ENCODE results near the gene PDCD7. TPM values are rescaled to one million over a fixed set of nuclear protein-coding genes. Genes with fewer than 3 reads are reported as not detected.

PDCD7 gene
- total and polyA plus RNA-seq, 2 of the 4 experiments (the other 2 are of a cell fraction), result 4.7 to 12.3 TPM

- peaks cover 7% of the 10 kb centered on the region for H3K36me3 ChIP-seq (ENCODE audit: control insufficient read depth, insufficient read depth, low read length)
- TF ChIP-seq POLR2A (IDR thresholded peaks at IDR 0.05; ENCODE audit: low read depth, low read length) (no peak), ELK1 (IDR thresholded peaks at IDR 0.05; ENCODE audit: borderline replicate concordance, low read depth, low read length) (no peak)
- H4K5ac ChIP-seq (ENCODE audit: low read depth, low read length), result no peak overlapping the region
- H3K4me3 ChIP-seq (ENCODE audit: insufficient read depth, low read depth, low read length), result no peak overlapping the region
- DNase-seq, result no peak
- no peaks in the 10 kb centered on the region for H3K9me1 ChIP-seq (ENCODE audit: insufficient read depth, low read length)
- no peak overlapping the region for H4K91ac ChIP-seq (ENCODE audit: insufficient read depth, low read depth, low read length)
- H3K27me3 ChIP-seq (ENCODE audit: control insufficient read depth, insufficient read depth, low read length), result no peaks in the 10 kb centered on the region
- no peak overlapping the region for H2AFZ ChIP-seq (replicated peaks; ENCODE audit: low read length, poor library complexity)
- intact Hi-C loops (cut with micrococcal nuclease), result no loop called here
- no peaks in the 10 kb centered on the region for H3K9me3 ChIP-seq (ENCODE audit: control insufficient read depth, insufficient read depth, low read length)
- H2AK5ac ChIP-seq (ENCODE audit: low read depth, low read length), result no peak overlapping the region
- H2BK120ac ChIP-seq (ENCODE audit: low read depth, low read length), result no peak overlapping the region
- no peak overlapping the region for H3K4ac ChIP-seq (ENCODE audit: low read depth, low read length)
- H3K4me1 ChIP-seq (ENCODE audit: control insufficient read depth, insufficient read depth, low read length), result peaks cover 22% of the 10 kb centered on the region
- no peaks in the 10 kb centered on the region for H3K79me1 ChIP-seq (ENCODE audit: low read depth in 1 of 2, low read length in 2 of 2)
- no peak for ATAC-seq (ENCODE audit: low read depth)
- no peak overlapping the region for H4K8ac ChIP-seq (ENCODE audit: low read depth in 2 of 2, low read length in 2 of 2)
- WGBS, 2 experiments (ENCODE audit: extremely low coverage in 2 of 2, insufficient read length in 1 of 2), result 97% methylated on average over 11 of the region's 17 CpGs; no CpG with 5 or more reads in 1 of the 2 experiments
- CTCF ChIA-PET, result interaction anchor here (0.7 to 1.2 kb wide), 2 partner anchors 8 to 73 kb away, joined by 3 to 4 read pairs; no protein-coding TSS in a partner anchor
- POLR2A ChIA-PET (ENCODE audit: unreplicated experiment), result no interaction called here
- no peak overlapping the region for H3K14ac ChIP-seq (replicated peaks; ENCODE audit: low read depth, low read length)
- in situ Hi-C loops (cut with MboI; ENCODE audit: low sequenced_read_pairs), result no loop called here
- H3K27ac ChIP-seq (ENCODE audit: insufficient read depth, low read length), result no peak overlapping the region
- no TSS peak for BruUV-seq (replicated peaks)
- H4K20me1 ChIP-seq (ENCODE audit: insufficient read depth, low read length), result no peaks in the 10 kb centered on the region; the same call in 1 of the 2 replicates
- no peak overlapping the region for H3K4me2 ChIP-seq (ENCODE audit: low read depth, low read length)
- no peak overlapping the region for H3K9ac ChIP-seq (ENCODE audit: low read depth, low read length)
- H2BK20ac ChIP-seq (ENCODE audit: low read depth, low read length), result no peak overlapping the region
- no peak overlapping the region for H3K18ac ChIP-seq (ENCODE audit: low read depth, low read length)
- H2AK9ac ChIP-seq (replicated peaks; ENCODE audit: low read depth, low read length, poor library complexity), result no peak overlapping the region
- dilution Hi-C loops (cut with HindIII; ENCODE audit: low sequenced_read_pairs, unreplicated experiment), result no loop called here
- no peak overlapping the region for H2BK5ac ChIP-seq (ENCODE audit: low read depth, low read length, poor library complexity, severe bottlenecking)
- H2BK15ac ChIP-seq (ENCODE audit: low read depth, low read length), result no peak overlapping the region
- no peak overlapping the region for H3K56ac ChIP-seq (ENCODE audit: extremely low read depth, insufficient read depth, low read length)
- H3K23ac ChIP-seq (ENCODE audit: low read depth, low read length), result no peak overlapping the region
Measured at GRCh38 chr15:65092911-65093792, 40.5 kb downstream of the PDCD7 start.
